Esophagus squamous epithelium (tissue), 5 donors: ENCODE data around the gene ROR2. TPM values are rescaled to one million over a fixed set of nuclear protein-coding genes. Genes with fewer than 3 reads are reported as not detected.

ENCODE experiments used
- DNase-seq: peaks from one replicate; lab custom pipeline; 2025; lab: John Stamatoyannopoulos, UW
- H3K27ac ChIP-seq, 4 donors: fragments of 200-600 bp; sonication (generic); one replicate each; pipeline ENCODE4 v1.5.1; 2016 to 2019; ENCODE audit warnings: mild to moderate bottlenecking in 1 of 4
- H3K27me3 ChIP-seq, 4 donors: fragments of 200-600 bp; sonication (generic); 1 replicate in 3 of 4; 2 replicates in 1 of 4; pipeline versions ENCODE4 v1.5.1 to v1.6.0; 2017 to 2021; ENCODE audit warnings: antibody characterized with exemption in 1 of 4
- H3K36me3 ChIP-seq, 3 donors: fragments of 200-600 bp; sonication (generic); one replicate each; pipeline ENCODE4 v1.5.1; 2016 to 2019
- H3K4me1 ChIP-seq, 3 donors: fragments of 200-600 bp; sonication (generic); one replicate each; pipeline ENCODE4 v1.5.1; 2017 to 2019
- H3K4me3 ChIP-seq, 4 donors: fragments of 200-600 bp; sonication (generic); 1 replicate in 3 of 4; 2 replicates in 1 of 4; pipeline ENCODE4 v1.5.1; 2016 to 2019; ENCODE audit warnings: mild to moderate bottlenecking in 2 of 4, moderate library complexity in 1 of 4
- H3K9me3 ChIP-seq, 3 donors: fragments of 200-600 bp; sonication (generic); one replicate each; pipeline ENCODE4 v1.5.1; 2016 to 2019
- CTCF ChIP-seq, 6 experiments: fragments of 450-650 bp in 4 of 6; fragments of 200-600 bp in 2 of 6; sonication (generic) in 2 of 6; IDR thresholded peaks; one replicate each; pipeline ENCODE4 v1.5.1; 2016 to 2019; ENCODE audit warnings: antibody characterized with exemption in 6 of 6, mild to moderate bottlenecking in 4 of 6, moderate library complexity in 4 of 6
- POLR2A ChIP-seq, 4 donors: fragments of 450-650 bp; IDR thresholded peaks; one replicate each; pipeline ENCODE4 v1.6.1; 2017; ENCODE audit warnings: antibody characterized with exemption in 4 of 4, mild to moderate bottlenecking in 4 of 4, moderate library complexity in 3 of 4
- WGBS, 2 donors: methylation state at CpG; one replicate each; pipeline ENCODE4 v1.1.5; 2018; 5-methylcytosine and 5-hydroxymethylcytosine counted together
- intact Hi-C: fragments of 100-400 bp; cut with DNase I; formaldehyde crosslinking; loops from one replicate; pipeline ENCODE4 v1.15.0; 2022
- total RNA-seq, 4 donors: library from RNA; depleted of rRNA; stranded (reverse); fragments of >200 nt; gene quantifications; one replicate each; pipeline ENCODE4 v1.1.0, GENCODE V29; 2016
- donor health status: DM: yes; HTN: yes; CAD: no.

The ROR2 gene
- total RNA-seq, 4 donors from 2014 or later, result 0.68 to 12.6 (median 3.7) TPM

GRCh38 chr9:91837981-91838731 is 111.9 kb downstream of the ROR2 start:
- no peaks in the 10 kb centered on the region for H3K36me3 ChIP-seq
- H3K27me3 ChIP-seq, result peaks cover 0 to 68% (median 0%) of the 10 kb centered on the region in 4 donors
- DNase-seq, result no peak
- intact Hi-C loops, result no loop called here
- WGBS, 2 donors, result 20 to 44% methylated on average over 11 to 13 of the region's 21 CpGs
- TF ChIP-seq POLR2A (IDR thresholded peaks at IDR 0.05) (no peak), CTCF (IDR thresholded peaks at IDR 0.05) (no peak)
- H3K27ac ChIP-seq, result peak overlapping the region; percentile 0 to 83 (median 81)
- no peaks in the 10 kb centered on the region for H3K9me3 ChIP-seq
- peak overlapping the region in 3 of 4 donors; percentile 25 to 57 (median 25) for H3K4me3 ChIP-seq
- H3K4me1 ChIP-seq, result peaks cover 0 to 33% (median 15%) of the 10 kb centered on the region in 3 donors

- peaks cover 0 to 19% (median 15%) of the 10 kb centered on the region in 3 donors for H3K4me1 ChIP-seq
- peak overlapping the region in 2 of 4 donors; percentile 2 to 25 for H3K27ac ChIP-seq
- DNase-seq, result no peak
- 79% methylated on average over 7 of the region's 7 CpGs; no CpG with 5 or more reads in 1 of the 2 donors for WGBS, 2 donors
- no peaks in the 10 kb centered on the region for H3K36me3 ChIP-seq
- H3K4me3 ChIP-seq, result no peak overlapping the region
- TF ChIP-seq CTCF (IDR thresholded peaks at IDR 0.05), result no peak
- no peak for TF ChIP-seq POLR2A (IDR thresholded peaks at IDR 0.05)
- intact Hi-C loops, result no loop called here
- H3K27me3 ChIP-seq, result peaks cover 0 to 53% (median 0%) of the 10 kb centered on the region in 4 donors
- H3K9me3 ChIP-seq, result no peaks in the 10 kb centered on the region
Measured at GRCh38 chr9:91836515-91836914, 113.5 kb downstream of the ROR2 start.

- intact Hi-C loops, result no loop called here
- TF ChIP-seq CTCF (IDR thresholded peaks at IDR 0.05), result no peak
- no peak for TF ChIP-seq POLR2A (IDR thresholded peaks at IDR 0.05)
- peaks cover 0 to 45% (median 0%) of the 10 kb centered on the region in 4 donors for H3K27me3 ChIP-seq
- no peak overlapping the region for H3K27ac ChIP-seq
- 85 to 91% methylated on average over 7 of the region's 7 CpGs for WGBS, 2 donors
- H3K4me1 ChIP-seq, result peaks cover 0 to 18% (median 15%) of the 10 kb centered on the region in 3 donors
- H3K9me3 ChIP-seq, result no peaks in the 10 kb centered on the region
- H3K4me3 ChIP-seq, result no peak overlapping the region
- no peak for DNase-seq
- H3K36me3 ChIP-seq, result no peaks in the 10 kb centered on the region
Measured at GRCh38 chr9:91835632-91836031, 114.4 kb downstream of the ROR2 start.

GRCh38 chr9:91835216-91835615 is 114.8 kb downstream of the ROR2 start:
- H3K4me1 ChIP-seq, result peaks cover 0 to 18% (median 15%) of the 10 kb centered on the region in 3 donors
- 70 to 85% methylated on average over 4 to 5 of the region's 5 CpGs for WGBS, 2 donors

More at GRCh38 chr9:91835216-91835615, 114.8 kb downstream of the ROR2 start:
- no peaks in the 10 kb centered on the region for H3K9me3 ChIP-seq
- no peaks in the 10 kb centered on the region for H3K36me3 ChIP-seq
- intact Hi-C loops, result no loop called here
- no peak overlapping the region for H3K27ac ChIP-seq
- no peak for DNase-seq
- no peak overlapping the region for H3K4me3 ChIP-seq
- TF ChIP-seq CTCF (IDR thresholded peaks at IDR 0.05), result no peak
- TF ChIP-seq POLR2A (IDR thresholded peaks at IDR 0.05), result no peak
- H3K27me3 ChIP-seq, result peaks cover 0 to 43% (median 0%) of the 10 kb centered on the region in 4 donors
